C4-2B (cell line): ENCODE measurements around the gene TPD52L1.

ENCODE experiments used
- H3K27ac ChIP-seq: fragments of 450-650 bp; 2 replicates; pipeline ENCODE4 v1.5.1; 2017
- ZFX ChIP-seq: fragments of 450-650 bp; IDR thresholded peaks from 2 replicates; pipeline ENCODE4 v1.6.1; 2017
- TF ChIP-seq, protein P1 (sequence below): fragments of 450-650 bp; conservative IDR thresholded peaks from 2 replicates; pipeline ENCODE4 v1.5.1; 2017; ENCODE audit warnings: mild to moderate bottlenecking

The TPD52L1 gene

DNA sequence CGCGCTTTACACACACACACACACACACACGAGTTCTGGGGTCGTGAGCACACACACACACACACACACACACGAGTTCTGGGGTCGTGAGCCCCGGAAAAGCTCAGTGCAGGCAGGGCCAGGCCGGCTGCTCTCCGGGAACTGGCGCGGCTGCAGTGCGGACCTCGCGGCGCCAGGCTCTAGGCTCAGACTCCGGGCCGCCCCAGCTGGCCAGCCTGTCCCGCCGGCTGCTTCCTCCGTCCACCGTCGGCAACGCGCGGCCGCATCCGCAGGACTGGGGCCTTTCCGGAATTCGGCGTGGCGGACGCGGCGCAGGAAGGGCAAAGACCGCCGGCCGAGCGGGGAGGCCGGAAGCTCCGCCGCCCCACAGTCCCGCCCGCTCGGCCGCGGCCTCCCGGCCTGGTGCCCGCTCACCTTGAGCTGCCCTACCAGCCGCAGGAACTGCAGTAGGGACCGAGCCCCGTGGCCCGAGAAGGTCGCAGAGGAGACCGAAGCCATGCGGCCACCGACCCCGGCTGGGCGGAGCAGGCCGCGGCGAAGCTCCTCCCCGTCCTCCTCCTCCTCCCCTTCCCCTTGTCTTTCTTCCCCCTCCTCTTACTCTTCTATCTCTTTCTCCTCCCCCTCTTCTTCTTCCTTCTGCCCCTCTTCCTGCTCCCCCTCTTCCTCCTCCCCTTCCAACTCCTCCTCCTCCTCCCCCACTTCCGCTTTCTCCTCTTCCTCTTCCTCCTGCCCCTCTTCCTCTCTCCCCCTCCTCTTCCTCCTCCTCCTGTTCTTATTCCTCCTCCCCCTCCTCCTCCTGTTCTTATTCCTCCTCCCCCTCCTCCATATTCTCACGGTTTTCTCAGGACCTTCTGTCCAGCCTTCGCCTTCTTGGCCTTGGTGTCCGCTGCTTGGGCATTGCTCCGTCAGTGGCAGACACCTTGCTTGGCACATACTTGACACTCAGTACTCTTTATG is 148.1 kb downstream of the TPD52L1 start, which contains the start of gene HDDC2:
Gene HDDC2 (minus strand): TSS at position 533 of the 957 bp plus-strand sequence. CDS start 35 bp downstream, at position 498.
- H3K27ac ChIP-seq, result peak within 1 kb of the TSS; percentile 97
- peak; percentile 95 for TF ChIP-seq ZFX
- TF ChIP-seq, protein P1, sequence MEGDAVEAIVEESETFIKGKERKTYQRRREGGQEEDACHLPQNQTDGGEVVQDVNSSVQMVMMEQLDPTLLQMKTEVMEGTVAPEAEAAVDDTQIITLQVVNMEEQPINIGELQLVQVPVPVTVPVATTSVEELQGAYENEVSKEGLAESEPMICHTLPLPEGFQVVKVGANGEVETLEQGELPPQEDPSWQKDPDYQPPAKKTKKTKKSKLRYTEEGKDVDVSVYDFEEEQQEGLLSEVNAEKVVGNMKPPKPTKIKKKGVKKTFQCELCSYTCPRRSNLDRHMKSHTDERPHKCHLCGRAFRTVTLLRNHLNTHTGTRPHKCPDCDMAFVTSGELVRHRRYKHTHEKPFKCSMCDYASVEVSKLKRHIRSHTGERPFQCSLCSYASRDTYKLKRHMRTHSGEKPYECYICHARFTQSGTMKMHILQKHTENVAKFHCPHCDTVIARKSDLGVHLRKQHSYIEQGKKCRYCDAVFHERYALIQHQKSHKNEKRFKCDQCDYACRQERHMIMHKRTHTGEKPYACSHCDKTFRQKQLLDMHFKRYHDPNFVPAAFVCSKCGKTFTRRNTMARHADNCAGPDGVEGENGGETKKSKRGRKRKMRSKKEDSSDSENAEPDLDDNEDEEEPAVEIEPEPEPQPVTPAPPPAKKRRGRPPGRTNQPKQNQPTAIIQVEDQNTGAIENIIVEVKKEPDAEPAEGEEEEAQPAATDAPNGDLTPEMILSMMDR, result no peak

- no peak for TF ChIP-seq ZFX
- TF ChIP-seq, protein P1, result no peak
- no peak overlapping the region for H3K27ac ChIP-seq
These were observed 149.4 kb downstream of the TPD52L1 start for GRCh38 chr6:125302840-125303511.

DNA sequence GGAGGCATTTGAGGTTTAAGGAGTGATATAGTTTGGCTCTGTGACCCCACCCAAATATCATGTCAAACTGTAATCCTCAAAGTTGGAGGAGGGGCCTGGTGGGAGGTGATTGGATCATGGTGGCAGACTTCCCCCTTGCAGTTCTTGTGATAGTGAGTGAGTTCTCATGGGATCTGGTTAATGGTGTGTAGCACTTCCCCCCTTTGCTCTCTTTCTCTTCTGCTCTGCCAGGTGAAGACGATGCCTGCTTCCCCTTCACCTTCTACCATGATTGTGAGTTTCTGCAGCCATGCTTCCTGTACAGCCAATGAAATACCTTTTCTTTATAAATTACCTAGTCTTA is 149.9 kb downstream of the TPD52L1 start:
- no peak overlapping the region for H3K27ac ChIP-seq
- TF ChIP-seq, protein P1, result no peak
- no peak for TF ChIP-seq ZFX

GRCh38 chr6:125304970-125305660 is 151.5 kb downstream of the TPD52L1 start:
- TF ChIP-seq, protein P1, result no peak
- TF ChIP-seq ZFX, result no peak
- no peak overlapping the region for H3K27ac ChIP-seq

DNA sequence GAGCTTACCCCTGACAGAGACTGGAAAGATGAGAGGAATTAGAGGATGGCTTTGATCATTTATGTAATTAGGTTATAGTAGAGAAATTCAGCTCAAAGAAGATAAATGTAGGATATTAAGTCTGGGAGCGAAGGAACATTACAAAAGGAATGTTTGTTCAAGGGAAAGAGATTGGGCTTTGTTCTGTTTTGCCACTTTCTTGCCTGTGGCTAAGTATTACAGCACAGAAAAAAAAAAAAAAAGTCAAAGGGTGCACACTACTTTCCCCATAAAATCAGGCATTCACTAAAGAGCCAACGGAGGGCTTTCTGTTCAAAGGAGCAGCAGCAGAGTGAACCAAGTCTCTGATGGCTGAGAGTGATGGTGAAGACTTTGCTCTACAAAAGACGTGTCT is 153.2 kb downstream of the TPD52L1 start:
- no peak overlapping the region for H3K27ac ChIP-seq
- TF ChIP-seq, protein P1, result no peak
- no peak for TF ChIP-seq ZFX

DNA sequence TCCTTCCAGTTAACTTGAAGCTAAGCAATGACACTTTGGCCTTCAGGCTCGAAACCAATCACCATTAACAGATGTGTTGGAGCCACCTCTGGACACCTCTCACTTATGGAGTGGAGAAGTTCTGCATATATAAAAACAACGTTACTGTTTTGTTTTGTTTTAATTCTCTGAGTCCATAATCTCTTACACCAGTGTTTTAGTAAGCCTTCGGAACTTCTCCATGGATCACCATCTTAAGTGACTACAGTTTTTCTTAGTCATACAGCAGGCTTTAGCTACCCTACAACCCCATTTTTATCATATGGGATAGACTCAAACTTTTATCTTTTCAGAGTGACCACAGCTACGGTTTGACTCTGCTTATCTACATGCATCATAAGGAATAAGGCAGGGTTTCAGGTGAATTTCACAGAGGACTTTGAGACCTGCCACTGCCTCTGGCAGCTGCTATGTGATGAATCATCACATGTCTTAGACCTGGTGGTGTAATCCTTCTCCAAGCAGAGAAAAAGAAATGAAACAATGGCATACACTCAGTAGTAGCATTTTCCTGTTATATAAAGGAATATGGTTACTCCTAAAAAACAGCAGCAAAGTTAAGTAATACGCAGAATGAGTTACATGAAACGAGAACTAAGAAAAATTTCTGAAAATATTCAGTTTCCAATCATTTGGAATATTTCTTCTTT is 153.7 kb downstream of the TPD52L1 start:
- TF ChIP-seq, protein P1, result no peak
- no peak for TF ChIP-seq ZFX
- H3K27ac ChIP-seq, result no peak overlapping the region
